Activated T-cell treated with anti-CD3 and anti-CD28 coated beads for 4 hours (primary cell): ENCODE measurements around the gene NPW.
"Not testable (repeated sequence)": the region's sequence is repeated elsewhere in the genome, so short reads cannot be mapped to it uniquely, and the experiment has no call there.

ENCODE experiments used
- DNase-seq: peaks from one replicate; pipeline ENCODE4 v3.0.0-alpha.2; 2020

NPW gene

DNA sequence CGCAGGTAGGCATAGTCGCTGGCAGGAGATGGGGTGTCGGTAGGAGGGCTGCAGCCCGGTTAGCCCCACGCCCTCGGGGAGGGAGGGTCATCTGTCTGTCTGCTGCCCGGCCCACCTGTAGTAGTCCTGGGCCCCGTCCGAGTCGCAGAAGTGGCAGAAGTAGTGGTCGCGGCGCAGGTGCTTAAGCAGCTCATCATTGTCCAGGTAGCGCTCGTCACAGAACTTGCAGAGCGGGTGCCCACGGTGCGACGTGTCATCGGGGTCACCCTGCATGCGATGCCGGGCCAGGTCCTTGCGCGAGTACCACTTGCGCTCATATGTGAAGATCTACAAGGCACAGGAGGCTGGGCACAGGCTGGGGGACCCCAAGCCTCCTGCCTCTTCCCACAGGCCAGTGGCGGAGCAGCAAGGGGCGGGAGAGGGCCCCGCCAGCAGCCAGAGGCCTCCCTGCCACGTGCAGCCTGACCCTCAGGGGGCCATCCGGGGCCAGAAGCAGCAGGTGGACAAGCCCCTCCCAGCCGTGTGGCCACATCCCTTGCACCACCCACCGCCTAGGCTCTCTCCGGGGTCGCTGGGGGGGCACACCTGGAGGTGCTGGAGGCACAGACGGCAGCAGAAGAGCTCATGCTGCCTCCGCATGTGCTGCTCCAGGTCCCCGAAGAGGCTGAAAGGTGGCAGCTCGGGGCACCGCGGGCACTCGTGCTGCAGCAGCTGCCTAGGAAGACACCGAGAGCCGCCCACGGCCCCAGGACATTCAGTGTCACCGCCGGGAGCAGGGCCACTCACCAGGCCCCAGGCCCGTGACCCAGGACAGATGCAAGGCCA is 17.0 kb upstream of the NPW start:
- no peak for DNase-seq

DNA sequence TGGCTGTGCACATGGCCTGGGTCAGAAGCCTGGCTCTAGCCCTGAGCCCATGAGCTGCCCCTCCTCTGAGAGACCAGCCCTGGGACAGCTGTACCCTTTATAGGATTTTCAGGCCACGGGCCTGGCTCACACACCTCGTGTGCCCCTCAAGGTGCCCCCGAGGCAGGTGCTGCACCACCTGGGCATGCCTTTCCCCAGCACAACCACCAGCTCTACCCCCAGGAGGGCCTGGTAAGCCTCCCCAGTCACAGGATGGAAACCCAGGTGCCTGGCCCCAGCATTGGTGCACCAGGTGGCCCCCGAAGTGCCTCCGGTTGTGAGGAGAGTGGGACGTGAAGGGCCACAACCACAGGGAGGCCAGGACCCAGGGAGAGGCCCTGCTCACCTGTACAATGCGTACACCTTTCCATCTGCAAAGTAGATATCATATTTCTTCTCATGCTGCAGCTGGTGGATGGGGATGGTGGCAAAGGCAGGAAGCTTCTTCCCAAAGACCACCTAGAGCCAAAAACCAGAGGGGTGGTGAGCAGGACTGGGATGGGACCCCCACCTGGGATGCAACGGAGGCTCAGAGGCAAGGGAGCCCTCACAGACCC is 16.3 kb upstream of the NPW start:
- DNase-seq, result no peak

GRCh38 chr16:2003827-2004641 is 15.6 kb upstream of the NPW start:
- DNase-seq, result peak; percentile 75

GRCh38 chr16:2004795-2005517 is 14.6 kb upstream of the NPW start:
- DNase-seq, result no peak

- DNase-seq, result no peak
Measured at GRCh38 chr16:2005646-2006045, 13.9 kb upstream of the NPW start.

DNA sequence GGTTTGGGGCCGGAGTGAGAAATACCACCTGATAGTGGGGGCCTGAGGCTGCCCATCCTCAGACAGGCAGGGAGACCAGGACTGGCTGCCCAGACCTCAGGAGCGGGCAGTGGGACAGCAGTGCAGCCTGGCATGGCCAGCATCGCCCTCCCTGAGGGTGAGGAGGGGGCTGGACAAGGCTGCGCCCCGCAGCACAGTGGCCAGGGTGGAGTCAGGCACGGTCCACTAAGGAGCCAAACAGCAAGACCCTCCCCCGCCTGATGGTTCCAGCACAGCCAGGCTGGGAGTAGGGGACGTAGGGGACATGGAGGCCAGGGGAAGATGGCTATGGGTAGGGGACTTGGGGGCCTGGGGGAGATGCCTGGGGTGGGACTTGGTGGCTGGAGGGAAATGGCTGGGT is 13.3 kb upstream of the NPW start:
- DNase-seq, result no peak

DNA sequence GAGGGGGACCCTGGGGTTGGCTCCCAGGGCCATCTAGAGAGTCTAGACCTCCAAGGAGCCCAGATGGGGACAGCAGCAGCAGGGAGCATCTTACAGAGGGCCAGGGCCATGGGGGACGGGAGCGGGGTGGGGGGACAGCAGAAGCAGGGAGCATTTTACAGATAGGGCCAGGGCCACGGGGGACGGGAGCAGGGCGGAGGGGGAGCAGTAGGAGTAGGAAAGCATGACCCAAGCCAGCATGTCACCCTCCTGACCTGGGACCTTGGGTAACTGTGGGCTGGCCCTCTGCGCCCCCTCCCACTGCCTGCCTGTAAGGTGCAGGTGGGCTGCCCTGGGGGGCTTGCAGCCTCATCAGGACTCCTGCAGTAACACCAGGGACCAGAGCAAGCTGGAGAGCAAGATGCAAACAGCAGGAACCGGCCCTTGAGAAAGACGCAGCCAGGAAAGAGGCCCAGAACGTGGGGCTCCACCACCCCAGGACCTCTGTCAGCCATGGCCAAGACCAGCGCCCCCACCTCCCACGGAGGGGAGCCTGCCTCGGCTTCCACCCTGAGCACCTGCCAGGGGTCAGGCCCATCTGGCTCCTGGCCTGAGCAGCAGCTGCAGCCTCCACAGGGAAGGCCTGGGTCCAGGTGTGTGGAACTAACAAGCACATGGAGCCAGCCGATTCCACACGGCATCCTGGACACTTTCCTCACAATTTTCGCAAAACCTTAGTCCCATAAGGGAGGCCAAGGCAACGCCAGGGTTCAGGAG is 12.3 kb upstream of the NPW start:
- DNase-seq, result no peak

- no peak for DNase-seq
Measured at GRCh38 chr16:2008009-2008526, 11.5 kb upstream of the NPW start.

GRCh38 chr16:2008631-2009163 is 10.9 kb upstream of the NPW start:
- DNase-seq, result no peak

GRCh38 chr16:2009164-2009711 is 10.3 kb upstream of the NPW start:
- DNase-seq, result no peak

GRCh38 chr16:2009791-2010510 is 9.6 kb upstream of the NPW start, which contains the start of gene ZNF598:
ZNF598 (minus strand) TSS chr16:2009821.
- peak; percentile 68 for DNase-seq

DNA sequence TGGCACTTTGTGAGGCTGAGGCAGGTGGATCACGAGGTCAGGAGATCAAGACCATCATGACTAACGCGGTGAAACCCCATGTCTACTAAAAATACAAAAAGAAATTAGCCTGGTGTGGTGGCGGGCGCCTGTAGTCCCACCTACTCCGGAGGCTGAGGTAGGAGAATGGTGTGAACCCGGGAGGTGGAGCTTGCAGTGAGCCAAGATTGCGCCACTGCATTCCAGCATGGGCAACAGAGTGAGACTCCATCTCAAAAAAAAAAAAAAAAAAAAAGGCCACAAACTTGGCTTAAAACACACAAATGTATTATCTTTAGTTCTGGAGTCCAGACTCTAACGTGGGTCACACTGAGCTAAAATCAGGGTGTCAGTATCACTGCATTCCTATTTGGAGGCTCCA is 7.9 kb upstream of the NPW start:
- DNase-seq, result not testable (repeated sequence)

- no peak for DNase-seq
Measured at GRCh38 chr16:2013527-2013926, 6.1 kb upstream of the NPW start.

- no peak for DNase-seq
Measured at GRCh38 chr16:2015117-2015946, 4.3 kb upstream of the NPW start.

DNA sequence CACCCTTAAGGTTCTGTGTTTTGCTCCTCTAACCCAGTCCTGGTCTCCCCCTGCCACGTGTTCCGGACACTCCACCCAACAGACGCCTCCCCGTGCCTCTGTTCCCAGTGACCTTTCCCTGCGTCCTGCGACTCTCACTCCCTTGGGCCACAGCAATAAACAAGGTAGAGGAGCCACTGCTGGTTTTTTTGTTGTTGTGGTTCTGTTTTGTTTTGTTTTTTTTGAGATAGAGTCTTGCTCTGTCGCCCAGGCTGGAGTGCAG is 3.7 kb upstream of the NPW start:
- DNase-seq, result no peak

GRCh38 chr16:2016407-2016922 is 3.1 kb upstream of the NPW start:
- no peak for DNase-seq

- no peak for DNase-seq
Measured at GRCh38 chr16:2019921-2020831, 591 bp downstream of the NPW start.

DNA sequence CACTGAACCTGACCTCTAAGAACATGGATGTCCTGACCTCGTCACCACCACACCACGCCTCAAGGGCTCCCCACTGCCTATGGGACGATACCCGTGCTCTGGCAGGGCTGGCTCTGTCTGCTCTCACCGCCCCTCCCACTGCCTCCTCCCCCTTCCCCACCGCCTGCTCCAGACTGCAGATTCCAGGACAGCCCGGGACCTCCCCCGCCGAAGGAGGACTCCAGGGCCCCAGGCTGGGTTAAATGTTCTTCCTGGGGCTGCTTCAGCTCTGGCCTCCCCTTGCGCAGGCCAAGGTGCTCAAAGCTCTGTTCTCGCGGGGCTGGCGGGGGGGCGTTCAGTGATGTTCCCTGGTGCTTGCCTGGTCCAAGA is 3.1 kb downstream of the NPW start:
- no peak for DNase-seq
